Common myeloid progenitor, CD34-positive (primary cell): Measurements from ENCODE around the gene TCF15.
"Not testable (repeated sequence)": the region's sequence is repeated elsewhere in the genome, so short reads cannot be mapped to it uniquely, and the experiment has no call there.

Experiments
- CTCF ChIA-PET: fragments of 350-600 bp; sonication (Branson Sonifier 250); formaldehyde crosslinking; loops from one replicate; lab custom pipeline; 2021; ENCODE audit warnings: antibody characterized with exemption; lab: Charles Lee
- POLR2A ChIA-PET: fragments of 350-600 bp; sonication (Branson Sonifier 250); formaldehyde crosslinking; loops from one replicate; lab custom pipeline; 2021; ENCODE audit warnings: antibody characterized with exemption; lab: Charles Lee
- DNase-seq, 3 donors: peaks; one replicate each; pipeline versions ENCODE4 v3.0.0 to v3.0.0-alpha.2; 2013
- H3K27ac ChIP-seq, 2 experiments: 1 replicate in 1 of 2; 2 replicates in 1 of 2; pipeline ENCODE4 v1.7.0; 2013; ENCODE audit warnings: inconsistent platforms in 2 of 2, low read length in 2 of 2, mild to moderate bottlenecking in 2 of 2, low read depth in 1 of 2, moderate library complexity in 1 of 2; ENCODE audit not compliant: severe bottlenecking in 2 of 2, insufficient read depth in 1 of 2, poor library complexity in 1 of 2
- H3K27me3 ChIP-seq, 5 experiments: replicated peaks in 2 of 5; 1 replicate in 3 of 5; 2 replicates in 2 of 5; pipeline versions ENCODE4 v1.6.1 to v1.7.0; 2013; ENCODE audit warnings: low read length in 4 of 5, mild to moderate bottlenecking in 2 of 5, moderate library complexity in 2 of 5, inconsistent platforms in 1 of 5; ENCODE audit not compliant: insufficient read depth in 5 of 5, control insufficient read depth in 4 of 5
- H3K36me3 ChIP-seq, 4 experiments: 1 replicate in 2 of 4; 2 replicates in 2 of 4; pipeline versions ENCODE4 v1.6.1 to v1.7.0; 2013; ENCODE audit warnings: low read length in 3 of 4, control low read depth in 1 of 4, mild to moderate bottlenecking in 1 of 4; ENCODE audit not compliant: control insufficient read depth in 4 of 4, insufficient read depth in 4 of 4
- H3K4me1 ChIP-seq, 4 experiments: 1 replicate in 3 of 4; 2 replicates in 1 of 4; pipeline versions ENCODE4 v1.6.1 to v1.7.1; 2013; ENCODE audit warnings: low read length in 3 of 4, mild to moderate bottlenecking in 3 of 4, control low read depth in 1 of 4, inconsistent platforms in 1 of 4, moderate library complexity in 1 of 4; ENCODE audit not compliant: control insufficient read depth in 4 of 4, insufficient read depth in 4 of 4; ENCODE audit errors: control extremely low read depth in 1 of 4
- H3K4me3 ChIP-seq, 7 experiments: 1 replicate in 4 of 7; 2 replicates in 3 of 7; pipeline versions ENCODE4 v1.5.1 to v1.7.0; 2013; ENCODE audit warnings: mild to moderate bottlenecking in 7 of 7, low read length in 6 of 7, moderate library complexity in 6 of 7, inconsistent platforms in 2 of 7, low read depth in 2 of 7, control low read depth in 1 of 7; ENCODE audit not compliant: insufficient read depth in 4 of 7, control insufficient read depth in 1 of 7; ENCODE audit errors: extremely low read depth in 1 of 7
- H3K9me3 ChIP-seq, 5 experiments: 1 replicate in 4 of 5; 2 replicates in 1 of 5; pipeline versions ENCODE4 v1.6.1 to v1.7.1; 2013; ENCODE audit warnings: low read length in 4 of 5, mild to moderate bottlenecking in 2 of 5, inconsistent platforms in 1 of 5, low read depth in 1 of 5, moderate library complexity in 1 of 5; ENCODE audit not compliant: control insufficient read depth in 4 of 5, insufficient read depth in 2 of 5; ENCODE audit errors: control extremely low read depth in 1 of 5
- WGBS: methylation state at CpG from one replicate; pipeline ENCODE4 v1.1.5; 2013; ENCODE audit not compliant: insufficient coverage; 5-methylcytosine and 5-hydroxymethylcytosine counted together

Gene TCF15

GRCh38 chr20:646868-647233 lies 36.7 kb upstream of the TCF15 start:
- peaks cover 0 to 12% (median 8%) of the 10 kb centered on the region in 4 experiments for H3K4me1 ChIP-seq
- H3K4me3 ChIP-seq = no peak overlapping the region
- WGBS = 100% methylated on average over 1 of the region's 2 CpGs
- H3K27ac ChIP-seq = no peak overlapping the region
- peaks cover 0 to 36% (median 16%) of the 10 kb centered on the region in 4 experiments for H3K36me3 ChIP-seq
- DNase-seq = no peak
- ChIA-PET POLR2A (no interaction called here), CTCF (interaction anchor here (0.6 to 10.9 kb wide), 18 partner anchors 10 to 1325 kb away, joined by 3 to 146 read pairs (median 4); partner anchors contain the start of gene TCF15)
- peaks cover 0 to 1% (median 0%) of the 10 kb centered on the region in 5 experiments for H3K9me3 ChIP-seq
- H3K27me3 ChIP-seq = peaks cover 0 to 5% (median 0%) of the 10 kb centered on the region in 5 experiments

DNA sequence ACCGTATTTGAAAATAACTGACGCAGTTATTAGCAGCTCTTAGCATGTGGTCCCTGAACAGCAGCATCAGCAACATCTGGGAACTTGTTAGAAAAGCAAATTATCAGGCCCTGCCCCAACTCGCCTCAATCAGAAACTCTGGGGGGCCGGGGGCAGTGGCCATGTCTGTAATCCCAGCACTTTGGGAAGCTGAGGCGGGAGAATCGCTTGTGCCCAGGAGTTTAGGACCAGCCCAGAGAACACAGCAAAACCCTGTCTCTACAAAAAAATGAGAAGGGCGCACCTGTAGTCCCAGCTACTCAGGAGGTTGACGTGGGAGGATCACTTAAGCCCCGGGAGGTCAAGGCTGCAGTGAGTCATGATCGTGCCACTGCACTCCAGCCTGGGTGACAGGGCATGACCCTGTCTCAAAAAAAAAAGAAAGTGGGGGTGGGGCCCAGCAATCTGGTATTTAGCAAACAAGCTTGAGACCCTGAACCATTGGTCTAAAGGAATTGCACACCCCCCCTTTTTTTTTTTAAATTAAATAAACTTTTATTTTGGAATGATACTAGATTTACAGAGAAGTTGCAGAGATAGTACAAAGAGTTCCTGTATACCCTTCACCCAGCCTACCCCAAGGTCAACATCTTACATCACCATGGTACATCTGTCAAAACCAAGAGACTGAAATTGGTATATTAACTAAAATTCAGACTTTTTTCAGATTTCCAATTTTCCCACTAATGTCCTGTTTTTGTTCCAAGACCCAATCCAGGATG lies 36.2 kb upstream of the TCF15 start:
- H3K36me3 ChIP-seq = peaks cover 0 to 36% (median 16%) of the 10 kb centered on the region in 4 experiments
- ChIA-PET POLR2A (interaction anchor here (1.0 kb wide), 1 partner anchor 78 kb away, joined by 6 read pairs; no protein-coding TSS in a partner anchor), CTCF (interaction anchor here (0.6 to 10.9 kb wide), 35 partner anchors 9 to 1325 kb away, joined by 3 to 146 read pairs (median 4); partner anchors contain the start of genes CSNK2A1 and TCF15)
- peaks cover 0 to 5% (median 0%) of the 10 kb centered on the region in 5 experiments for H3K27me3 ChIP-seq
- peaks cover 0 to 10% (median 6%) of the 10 kb centered on the region in 4 experiments for H3K4me1 ChIP-seq
- no peak overlapping the region for H3K4me3 ChIP-seq
- DNase-seq = no peak
- WGBS = 95% methylated on average over 7 of the region's 10 CpGs
- peaks cover 0 to 1% (median 0%) of the 10 kb centered on the region in 5 experiments for H3K9me3 ChIP-seq
- no peak overlapping the region for H3K27ac ChIP-seq

- peaks cover 0 to 10% (median 6%) of the 10 kb centered on the region in 4 experiments for H3K4me1 ChIP-seq
- ChIA-PET POLR2A (interaction anchor here (0.7 to 1.0 kb wide), 2 partner anchors 77 to 82 kb away, joined by 3 to 6 read pairs; no protein-coding TSS in a partner anchor), CTCF (interaction anchor here (0.6 to 10.9 kb wide), 39 partner anchors 8 to 137 kb away, joined by 3 to 146 read pairs (median 4); partner anchors contain the start of gene CSNK2A1)
- peaks cover 0 to 5% (median 0%) of the 10 kb centered on the region in 5 experiments for H3K27me3 ChIP-seq
- WGBS = 11% methylated on average over 18 of the region's 20 CpGs
- DNase-seq = peak; percentile 80 to 86 (median 81)
- H3K36me3 ChIP-seq = peaks cover 0 to 32% (median 16%) of the 10 kb centered on the region in 4 experiments
- no peak overlapping the region for H3K27ac ChIP-seq
- H3K9me3 ChIP-seq = peaks cover 0 to 1% (median 0%) of the 10 kb centered on the region in 5 experiments
- no peak overlapping the region for H3K4me3 ChIP-seq
These were observed 35.4 kb upstream of the TCF15 start for GRCh38 chr20:645318-646106.

- CTCF ChIA-PET = interaction anchor here (0.6 to 10.9 kb wide), 35 partner anchors 8 to 129 kb away, joined by 3 to 146 read pairs (median 4); partner anchors contain the start of gene CSNK2A1
- no peak for DNase-seq
- Histone ChIP-seq H3K9me3 (peaks cover 0 to 1% (median 0%) of the 10 kb centered on the region in 5 experiments), H3K27me3 (peaks cover 0 to 5% (median 0%) of the 10 kb centered on the region in 5 experiments), H3K36me3 (peaks cover 0 to 25% (median 13%) of the 10 kb centered on the region in 4 experiments), H3K4me1 (peaks cover 0 to 10% (median 6%) of the 10 kb centered on the region in 4 experiments), H3K4me3 (no peak overlapping the region), H3K27ac (no peak overlapping the region)
- POLR2A ChIA-PET = interaction anchor here (0.7 to 1.0 kb wide), 2 partner anchors 76 to 82 kb away, joined by 3 to 6 read pairs; no protein-coding TSS in a partner anchor
- 95% methylated on average over 4 of the region's 11 CpGs for WGBS
These were observed 34.7 kb upstream of the TCF15 start for GRCh38 chr20:644692-645317.

- Histone ChIP-seq H3K27me3 (peaks cover 0 to 5% (median 0%) of the 10 kb centered on the region in 5 experiments), H3K36me3 (peaks cover 0 to 7% (median 3%) of the 10 kb centered on the region in 4 experiments), H3K4me3 (peak overlapping the region in 5 of 7 experiments; percentile 4 to 66 (median 35)), H3K27ac (no peak overlapping the region), H3K4me1 (peaks cover 0 to 10% (median 6%) of the 10 kb centered on the region in 4 experiments), H3K9me3 (peaks cover 0 to under 1% (median 0%) of the 10 kb centered on the region in 5 experiments)
- peak in 2 of 3 donors; percentile 64 to 73 for DNase-seq
- WGBS = 3% methylated on average over 44 of the region's 57 CpGs
- ChIA-PET POLR2A (no interaction called here), CTCF (interaction anchor here (1.6 to 10.9 kb wide), 4 partner anchors 14 to 80 kb away, joined by 6 to 146 read pairs (median 78); no protein-coding TSS in a partner anchor)
These were observed 32.5 kb upstream of the TCF15 start for GRCh38 chr20:642398-643174.

DNA sequence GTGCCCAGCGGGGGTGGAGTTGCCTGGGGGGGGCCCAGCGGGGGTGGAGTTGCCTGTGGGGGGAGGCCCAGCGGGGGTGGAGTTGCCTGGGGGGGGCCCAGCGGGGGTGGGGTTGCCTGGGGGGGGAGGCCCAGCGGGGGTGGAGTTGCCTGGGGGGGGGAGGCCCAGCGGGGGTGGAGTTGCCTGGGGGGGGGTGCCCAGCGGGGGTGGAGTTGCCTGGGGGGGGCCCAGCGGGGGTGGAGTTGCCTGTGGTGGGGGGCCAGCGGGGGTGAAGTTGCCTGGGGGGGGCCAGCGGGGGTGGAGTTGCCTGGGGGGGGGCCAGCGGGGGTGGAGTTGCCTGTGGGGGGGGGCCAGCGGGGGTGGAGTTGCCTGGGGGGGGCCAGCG lies 31.9 kb upstream of the TCF15 start:
- WGBS = no CpG with 5 or more reads among the region's 13 CpGs
- peak overlapping the region in 1 of 7 experiments; percentile 66 for H3K4me3 ChIP-seq
- H3K36me3 ChIP-seq, POLR2A ChIA-PET, DNase-seq, H3K9me3 ChIP-seq, H3K4me1 ChIP-seq, H3K27me3 ChIP-seq, H3K27ac ChIP-seq: not testable (repeated sequence)
- CTCF ChIA-PET = interaction anchor here (0.9 to 10.9 kb wide), 3 partner anchors 13 to 80 kb away, joined by 3 to 146 read pairs (median 137); no protein-coding TSS in a partner anchor
